ENCODE measurements around the gene PTPRD.

GRCh38 chr9:9122230-9122875, 1490.4 kb downstream of the PTPRD start:
- no peak for TF ChIP-seq CTCF (IDR thresholded peaks at IDR 0.05)
- TF ChIP-seq POLR2A (IDR thresholded peaks at IDR 0.05): no peak
